ES-I3 (cell line): ENCODE results near the gene ZNF93.
"Not testable (repeated sequence)": the region's sequence is repeated elsewhere in the genome, so short reads cannot be mapped to it uniquely, and the experiment has no call there.

ENCODE experiments used
- H3K36me3 ChIP-seq: 2 replicates; pipeline ENCODE4 v1.6.1; 2013; ENCODE audit warnings: mild to moderate bottlenecking, low read length, control low read depth, moderate library complexity; ENCODE audit not compliant: insufficient read depth
- H3K4me1 ChIP-seq: 2 replicates; pipeline ENCODE4 v1.6.1; 2013; ENCODE audit warnings: mild to moderate bottlenecking, control low read depth, low read length; ENCODE audit not compliant: insufficient read depth
- H3K9ac ChIP-seq: 2 replicates; pipeline ENCODE4 v1.6.1; 2013; ENCODE audit warnings: low read depth, mild to moderate bottlenecking, low read length, moderate library complexity
- H3K9me3 ChIP-seq: 2 replicates; pipeline ENCODE4 v1.6.1; 2013; ENCODE audit warnings: mild to moderate bottlenecking, low read length, moderate library complexity; ENCODE audit not compliant: control insufficient read depth, insufficient read depth

ZNF93 gene

GRCh38 chr19:19957766-19958165, 57.0 kb downstream of the ZNF93 start:
- not testable (repeated sequence) for H3K9ac ChIP-seq, H3K4me1 ChIP-seq, H3K36me3 ChIP-seq, H3K9me3 ChIP-seq

GRCh38 chr19:19959151-19959799, 58.5 kb downstream of the ZNF93 start:
- H3K9ac ChIP-seq = not testable (repeated sequence)

GRCh38 chr19:19964416-19964815, 63.7 kb downstream of the ZNF93 start:
- Histone ChIP-seq H3K4me1 (no peaks in the 10 kb centered on the region), H3K9ac (no peak overlapping the region), H3K36me3 (no peaks in the 10 kb centered on the region), H3K9me3 (peaks cover 5% of the 10 kb centered on the region; the same call in 1 of the 2 replicates)

More at GRCh38 chr19:19959151-19959799, 58.5 kb downstream of the ZNF93 start:
- H3K36me3 ChIP-seq, H3K9me3 ChIP-seq, H3K4me1 ChIP-seq: not testable (repeated sequence)

- H3K4me1 ChIP-seq, H3K9me3 ChIP-seq, H3K9ac ChIP-seq, H3K36me3 ChIP-seq: not testable (repeated sequence)
These were observed 65.4 kb downstream of the ZNF93 start for GRCh38 chr19:19966126-19966525.

- H3K4me1 ChIP-seq = no peaks in the 10 kb centered on the region
- no peak overlapping the region for H3K9ac ChIP-seq
- H3K36me3 ChIP-seq = no peaks in the 10 kb centered on the region
- H3K9me3 ChIP-seq = peaks cover 5% of the 10 kb centered on the region; the same call in 1 of the 2 replicates
These were observed 66.1 kb downstream of the ZNF93 start for GRCh38 chr19:19966862-19967261.
